ENCODE results near the gene MYH14.
A peak's percentile ranks its signal among the peaks of the same experiment; 100 is the strongest.

The MYH14 gene

GRCh38 chr19:50202962-50203280 lies 501 bp upstream of the MYH14 start:
- no peak for TF ChIP-seq YY1 (IDR thresholded peaks at IDR 0.05; ENCODE audit: insufficient read depth, insufficient read length)
- Histone ChIP-seq H3K9ac (ENCODE audit: insufficient read length, low read depth) (no peak overlapping the region), H3K4me3 (ENCODE audit: insufficient read length, low read depth) (no peak overlapping the region), H3K36me3 (ENCODE audit: insufficient read depth, insufficient read length, low read length) (no peaks in the 10 kb centered on the region), H3K9me3 (ENCODE audit: insufficient read depth, low read length) (no peaks in the 10 kb centered on the region), H3K27me3 (ENCODE audit: insufficient read depth, insufficient read length) (peaks cover 17% of the 10 kb centered on the region), H3K4me1 (ENCODE audit: insufficient read depth, insufficient read length) (peaks cover 6% of the 10 kb centered on the region)
- DNase-seq (ENCODE audit: low read depth, low spot score): no peak

GRCh38 chr19:50204081-50204428 lies 633 bp downstream of the MYH14 start:
- TF ChIP-seq ZNF274 (IDR thresholded peaks at IDR 0.05; ENCODE audit: low read depth, low read length): no peak
- no peak for TF ChIP-seq YY1 (IDR thresholded peaks at IDR 0.05; ENCODE audit: insufficient read depth, insufficient read length)
- TF ChIP-seq SUZ12 (IDR thresholded peaks at IDR 0.05; ENCODE audit: extremely low read depth, insufficient read depth, insufficient read length): no peak
- Histone ChIP-seq H3K4me3 (ENCODE audit: insufficient read length, low read depth) (peak overlapping the region; percentile 36), H3K4me1 (ENCODE audit: insufficient read depth, insufficient read length) (peaks cover 6% of the 10 kb centered on the region), H3K9me3 (ENCODE audit: insufficient read depth, low read length) (no peaks in the 10 kb centered on the region), H3K9ac (ENCODE audit: insufficient read length, low read depth) (no peak overlapping the region), H3K27me3 (ENCODE audit: insufficient read depth, insufficient read length) (peaks cover 17% of the 10 kb centered on the region), H3K36me3 (ENCODE audit: insufficient read depth, insufficient read length, low read length) (no peaks in the 10 kb centered on the region)
- no peak for DNase-seq (ENCODE audit: low read depth, low spot score)

- Histone ChIP-seq H3K4me3 (ENCODE audit: insufficient read length, low read depth) (peak overlapping the region; percentile 32), H3K9me3 (ENCODE audit: insufficient read depth, low read length) (no peaks in the 10 kb centered on the region), H3K4me1 (ENCODE audit: insufficient read depth, insufficient read length) (peaks cover 6% of the 10 kb centered on the region), H3K27me3 (ENCODE audit: insufficient read depth, insufficient read length) (peaks cover 17% of the 10 kb centered on the region), H3K9ac (ENCODE audit: insufficient read length, low read depth) (no peak overlapping the region), H3K36me3 (ENCODE audit: insufficient read depth, insufficient read length, low read length) (no peaks in the 10 kb centered on the region)
- TF ChIP-seq ZNF274 (IDR thresholded peaks at IDR 0.05; ENCODE audit: low read depth, low read length) (no peak), SUZ12 (IDR thresholded peaks at IDR 0.05; ENCODE audit: extremely low read depth, insufficient read depth, insufficient read length) (no peak), YY1 (IDR thresholded peaks at IDR 0.05; ENCODE audit: insufficient read depth, insufficient read length) (no peak)
- peak; percentile 5 for DNase-seq (ENCODE audit: low read depth, low spot score)
Measured at GRCh38 chr19:50204811-50205675, 1.6 kb downstream of the MYH14 start.

DNA sequence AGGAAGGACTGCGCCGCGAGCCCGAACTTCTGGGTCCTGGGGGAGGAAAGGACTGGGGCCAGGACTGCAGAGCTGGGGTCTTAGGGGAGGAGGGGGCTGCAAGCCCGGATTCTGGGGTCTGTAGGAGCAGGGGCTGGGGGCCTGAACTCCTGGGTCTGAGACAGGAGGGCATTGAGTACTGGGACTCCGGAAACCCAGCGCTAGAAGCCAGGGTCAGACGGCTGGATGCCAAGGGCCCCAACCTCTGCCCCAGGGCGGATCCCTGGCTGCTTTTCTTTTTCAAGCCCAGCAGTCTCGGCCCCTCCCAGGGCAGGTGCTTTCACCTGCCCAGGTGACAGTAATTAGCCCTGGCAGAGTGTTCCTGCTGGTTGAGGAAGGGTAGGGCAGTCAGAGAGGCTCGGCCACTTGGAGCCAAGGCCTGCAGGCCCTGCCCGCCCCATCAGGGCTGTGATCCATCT lies 2.3 kb downstream of the MYH14 start:
- no peaks in the 10 kb centered on the region for H3K36me3 ChIP-seq (ENCODE audit: insufficient read depth, insufficient read length, low read length)
- peaks cover 6% of the 10 kb centered on the region for H3K4me1 ChIP-seq (ENCODE audit: insufficient read depth, insufficient read length)
- H3K27me3 ChIP-seq (ENCODE audit: insufficient read depth, insufficient read length): peaks cover 17% of the 10 kb centered on the region
- TF ChIP-seq YY1 (IDR thresholded peaks at IDR 0.05; ENCODE audit: insufficient read depth, insufficient read length) (no peak), ZNF274 (IDR thresholded peaks at IDR 0.05; ENCODE audit: low read depth, low read length) (no peak)
- DNase-seq (ENCODE audit: low read depth, low spot score): no peak
- H3K9me3 ChIP-seq (ENCODE audit: insufficient read depth, low read length): no peaks in the 10 kb centered on the region
- H3K9ac ChIP-seq (ENCODE audit: insufficient read length, low read depth): no peak overlapping the region
- peak overlapping the region; percentile 32 for H3K4me3 ChIP-seq (ENCODE audit: insufficient read length, low read depth)

DNA sequence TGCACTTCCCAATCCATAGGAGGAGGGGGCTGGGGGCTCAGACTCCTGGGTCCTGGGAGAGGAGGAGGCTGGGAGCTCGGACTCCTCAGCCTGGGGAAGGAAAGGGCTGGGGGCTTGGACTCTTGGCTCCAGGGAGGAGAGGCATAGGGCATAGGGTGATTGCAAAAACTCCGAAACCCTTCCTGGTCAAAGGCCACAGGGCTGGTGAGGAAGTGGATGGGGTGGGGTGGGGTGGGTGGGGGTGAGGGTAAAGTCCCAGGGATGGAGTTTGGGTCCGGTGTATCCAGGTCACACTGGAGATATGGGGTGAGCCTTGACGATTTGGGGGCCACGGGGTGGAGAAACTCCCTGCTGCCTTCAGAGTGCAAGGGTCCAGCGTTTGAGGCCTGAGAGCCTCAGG lies 2.8 kb downstream of the MYH14 start:
- Histone ChIP-seq H3K36me3 (ENCODE audit: insufficient read depth, insufficient read length, low read length) (no peaks in the 10 kb centered on the region), H3K9me3 (ENCODE audit: insufficient read depth, low read length) (no peaks in the 10 kb centered on the region), H3K9ac (ENCODE audit: insufficient read length, low read depth) (no peak overlapping the region), H3K27me3 (ENCODE audit: insufficient read depth, insufficient read length) (peaks cover 17% of the 10 kb centered on the region), H3K4me3 (ENCODE audit: insufficient read length, low read depth) (no peak overlapping the region), H3K4me1 (ENCODE audit: insufficient read depth, insufficient read length) (peaks cover 6% of the 10 kb centered on the region)
- no peak for TF ChIP-seq SUZ12 (IDR thresholded peaks at IDR 0.05; ENCODE audit: extremely low read depth, insufficient read depth, insufficient read length)
- no peak for TF ChIP-seq ZNF274 (IDR thresholded peaks at IDR 0.05; ENCODE audit: low read depth, low read length)
- TF ChIP-seq YY1 (IDR thresholded peaks at IDR 0.05; ENCODE audit: insufficient read depth, insufficient read length): no peak
- DNase-seq (ENCODE audit: low read depth, low spot score): no peak

GRCh38 chr19:50207730-50208129 lies 4.3 kb downstream of the MYH14 start:
- Histone ChIP-seq H3K36me3 (ENCODE audit: insufficient read depth, insufficient read length, low read length) (no peaks in the 10 kb centered on the region), H3K9ac (ENCODE audit: insufficient read length, low read depth) (no peak overlapping the region), H3K4me3 (ENCODE audit: insufficient read length, low read depth) (no peak overlapping the region), H3K4me1 (ENCODE audit: insufficient read depth, insufficient read length) (peaks cover 6% of the 10 kb centered on the region), H3K9me3 (ENCODE audit: insufficient read depth, low read length) (no peaks in the 10 kb centered on the region), H3K27me3 (ENCODE audit: insufficient read depth, insufficient read length) (peaks cover 16% of the 10 kb centered on the region)
- no peak for TF ChIP-seq SUZ12 (IDR thresholded peaks at IDR 0.05; ENCODE audit: extremely low read depth, insufficient read depth, insufficient read length)
- no peak for TF ChIP-seq ZNF274 (IDR thresholded peaks at IDR 0.05; ENCODE audit: low read depth, low read length)
- no peak for TF ChIP-seq YY1 (IDR thresholded peaks at IDR 0.05; ENCODE audit: insufficient read depth, insufficient read length)
- no peak for DNase-seq (ENCODE audit: low read depth, low spot score)

- Histone ChIP-seq H3K36me3 (ENCODE audit: insufficient read depth, insufficient read length, low read length) (no peaks in the 10 kb centered on the region), H3K4me3 (ENCODE audit: insufficient read length, low read depth) (no peak overlapping the region), H3K9ac (ENCODE audit: insufficient read length, low read depth) (no peak overlapping the region), H3K4me1 (ENCODE audit: insufficient read depth, insufficient read length) (peaks cover 4% of the 10 kb centered on the region), H3K9me3 (ENCODE audit: insufficient read depth, low read length) (no peaks in the 10 kb centered on the region), H3K27me3 (ENCODE audit: insufficient read depth, insufficient read length) (peaks cover 9% of the 10 kb centered on the region)
- TF ChIP-seq SUZ12 (IDR thresholded peaks at IDR 0.05; ENCODE audit: extremely low read depth, insufficient read depth, insufficient read length): no peak
- no peak for TF ChIP-seq ZNF274 (IDR thresholded peaks at IDR 0.05; ENCODE audit: low read depth, low read length)
- TF ChIP-seq YY1 (IDR thresholded peaks at IDR 0.05; ENCODE audit: insufficient read depth, insufficient read length): no peak
- DNase-seq (ENCODE audit: low read depth, low spot score): no peak
Measured at GRCh38 chr19:50209131-50209530, 5.7 kb downstream of the MYH14 start.

Data from NT2/D1 (cell line).